ENCODE data around the gene CCIN.
A peak's percentile ranks its signal among the peaks of the same experiment; 100 is the strongest.

The CCIN gene

GRCh38 chr9:36193023-36193422 lies 23.8 kb downstream of the CCIN start:
- H3K27me3 ChIP-seq (replicated peaks; ENCODE audit: control insufficient read depth, insufficient read depth, low read length), result no peaks in the 10 kb centered on the region
- peaks cover 15% of the 10 kb centered on the region for H3K36me3 ChIP-seq (ENCODE audit: control insufficient read depth, insufficient read depth, low read length, severe bottlenecking)
- peaks cover 37% of the 10 kb centered on the region for H3K4me1 ChIP-seq (ENCODE audit: control insufficient read depth, insufficient read depth, low read length)
- H3K9me3 ChIP-seq (ENCODE audit: control insufficient read depth, low read length), result no peaks in the 10 kb centered on the region
- H3K4me3 ChIP-seq (ENCODE audit: low read length), result peak overlapping the region; percentile 91
- peak overlapping the region; percentile 34 for H3K9ac ChIP-seq (ENCODE audit: low read length)
- DNase-seq (ENCODE audit: low read depth), result peak; percentile 22

DNA sequence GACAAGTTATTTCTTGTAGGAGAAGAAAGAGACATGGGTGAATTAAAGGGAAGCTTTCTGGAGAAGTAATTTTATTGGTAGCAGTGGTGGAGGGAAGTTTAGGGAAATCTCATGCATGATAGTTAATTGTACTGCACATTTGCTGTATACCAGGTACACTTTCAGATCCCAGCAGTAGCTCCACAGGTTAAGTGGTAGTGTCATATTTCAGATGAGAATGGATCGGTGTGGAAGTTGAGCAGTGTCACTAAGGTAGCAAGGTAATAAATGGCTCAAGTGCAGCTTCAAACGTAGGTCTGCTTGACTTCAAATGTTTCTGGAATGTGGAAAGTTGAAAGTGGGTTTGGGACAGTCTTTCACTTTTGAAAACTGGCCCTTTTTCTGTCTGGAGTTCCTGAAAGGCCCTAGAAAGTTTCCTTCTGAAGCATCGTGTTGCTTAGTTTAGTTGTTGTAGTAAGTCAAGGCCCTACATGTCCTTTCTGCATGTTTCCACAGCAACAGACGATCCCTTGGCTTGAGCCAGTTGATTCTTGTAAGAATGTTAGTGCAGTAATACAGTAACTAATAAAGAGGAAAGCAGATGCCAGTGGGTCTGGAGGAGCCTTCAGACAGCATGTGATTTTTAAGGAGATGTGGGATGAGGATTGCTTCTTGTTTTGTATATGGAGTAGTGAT lies 25.3 kb downstream of the CCIN start:
- Histone ChIP-seq H3K27me3 (replicated peaks; ENCODE audit: control insufficient read depth, insufficient read depth, low read length) (no peaks in the 10 kb centered on the region), H3K4me3 (ENCODE audit: low read length) (peak overlapping the region; percentile 52), H3K9me3 (ENCODE audit: control insufficient read depth, low read length) (no peaks in the 10 kb centered on the region), H3K36me3 (ENCODE audit: control insufficient read depth, insufficient read depth, low read length, severe bottlenecking) (peaks cover 28% of the 10 kb centered on the region), H3K9ac (ENCODE audit: low read length) (peak overlapping the region; percentile 0), H3K4me1 (ENCODE audit: control insufficient read depth, insufficient read depth, low read length) (peaks cover 37% of the 10 kb centered on the region)
- DNase-seq (ENCODE audit: low read depth), result peak; percentile 19

GRCh38 chr9:36204906-36205547 lies 35.8 kb downstream of the CCIN start:
- H3K36me3 ChIP-seq (ENCODE audit: control insufficient read depth, insufficient read depth, low read length, severe bottlenecking), result peaks cover 98% of the 10 kb centered on the region
- peaks cover 28% of the 10 kb centered on the region for H3K4me1 ChIP-seq (ENCODE audit: control insufficient read depth, insufficient read depth, low read length)
- DNase-seq (ENCODE audit: low read depth), result no peak
- no peak overlapping the region for H3K4me3 ChIP-seq (ENCODE audit: low read length)
- H3K9ac ChIP-seq (ENCODE audit: low read length), result no peak overlapping the region
- H3K27me3 ChIP-seq (replicated peaks; ENCODE audit: control insufficient read depth, insufficient read depth, low read length), result no peaks in the 10 kb centered on the region
- H3K9me3 ChIP-seq (ENCODE audit: control insufficient read depth, low read length), result no peaks in the 10 kb centered on the region

DNA sequence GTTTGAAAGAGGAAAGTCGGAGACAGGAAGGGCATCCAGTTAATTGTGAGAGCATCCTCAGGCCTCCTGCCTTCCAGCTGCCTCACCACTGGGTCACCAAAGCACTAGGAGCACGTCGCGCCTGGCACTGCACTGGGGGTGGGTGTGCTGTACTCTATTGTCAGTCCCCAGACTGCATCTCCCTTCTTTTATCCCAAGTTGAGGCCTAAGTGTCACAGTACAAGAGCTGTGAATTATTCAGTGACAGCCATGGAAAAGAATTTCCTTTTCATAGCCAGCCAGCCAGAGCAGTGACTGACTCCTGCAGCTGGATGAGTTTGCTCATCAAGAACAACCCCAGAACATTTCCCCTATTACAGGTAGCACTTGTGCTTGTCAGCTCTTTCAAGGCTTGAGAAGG lies 37.8 kb downstream of the CCIN start:
- H3K36me3 ChIP-seq (ENCODE audit: control insufficient read depth, insufficient read depth, low read length, severe bottlenecking), result peaks cover 98% of the 10 kb centered on the region
- peaks cover 40% of the 10 kb centered on the region for H3K4me1 ChIP-seq (ENCODE audit: control insufficient read depth, insufficient read depth, low read length)
- no peaks in the 10 kb centered on the region for H3K9me3 ChIP-seq (ENCODE audit: control insufficient read depth, low read length)
- H3K4me3 ChIP-seq (ENCODE audit: low read length), result no peak overlapping the region
- H3K27me3 ChIP-seq (replicated peaks; ENCODE audit: control insufficient read depth, insufficient read depth, low read length), result no peaks in the 10 kb centered on the region
- H3K9ac ChIP-seq (ENCODE audit: low read length), result no peak overlapping the region
- peak; percentile 40 for DNase-seq (ENCODE audit: low read depth)

DNA sequence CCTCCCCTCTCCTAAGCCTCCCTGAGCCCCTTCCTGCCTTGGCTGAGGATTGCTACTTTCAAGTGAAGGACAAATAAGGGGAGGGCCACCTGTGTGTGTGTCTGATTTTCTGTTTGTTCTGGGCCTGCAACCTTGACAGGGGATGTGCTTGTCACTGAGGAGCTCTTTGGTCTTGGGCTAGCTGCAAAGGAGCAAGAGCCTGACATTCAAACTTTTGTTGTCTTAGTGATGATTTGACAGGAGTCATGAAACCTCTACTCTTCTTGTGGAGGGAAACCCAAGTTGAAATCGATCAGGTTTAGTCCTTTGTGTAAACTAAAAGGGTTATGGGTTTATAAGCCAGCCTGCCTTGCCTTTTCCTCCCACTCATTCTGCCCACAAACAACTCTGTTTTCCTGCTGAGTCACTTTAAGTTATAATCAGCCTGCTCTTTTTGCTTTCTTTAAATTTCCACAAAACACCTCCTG lies 38.4 kb downstream of the CCIN start:
- Histone ChIP-seq H3K4me1 (ENCODE audit: control insufficient read depth, insufficient read depth, low read length) (peaks cover 42% of the 10 kb centered on the region), H3K36me3 (ENCODE audit: control insufficient read depth, insufficient read depth, low read length, severe bottlenecking) (peaks cover 98% of the 10 kb centered on the region), H3K9me3 (ENCODE audit: control insufficient read depth, low read length) (no peaks in the 10 kb centered on the region), H3K27me3 (replicated peaks; ENCODE audit: control insufficient read depth, insufficient read depth, low read length) (no peaks in the 10 kb centered on the region), H3K9ac (ENCODE audit: low read length) (peak overlapping the region; percentile 56), H3K4me3 (ENCODE audit: low read length) (no peak overlapping the region)
- DNase-seq (ENCODE audit: low read depth), result peak; percentile 53

- Histone ChIP-seq H3K4me3 (ENCODE audit: low read length) (no peak overlapping the region), H3K9me3 (ENCODE audit: control insufficient read depth, low read length) (no peaks in the 10 kb centered on the region), H3K36me3 (ENCODE audit: control insufficient read depth, insufficient read depth, low read length, severe bottlenecking) (peaks cover 98% of the 10 kb centered on the region), H3K4me1 (ENCODE audit: control insufficient read depth, insufficient read depth, low read length) (peaks cover 51% of the 10 kb centered on the region), H3K9ac (ENCODE audit: low read length) (peak overlapping the region; percentile 56), H3K27me3 (replicated peaks; ENCODE audit: control insufficient read depth, insufficient read depth, low read length) (no peaks in the 10 kb centered on the region)
- no peak for DNase-seq (ENCODE audit: low read depth)
Measured at GRCh38 chr9:36208521-36209253, 39.5 kb downstream of the CCIN start.

- H3K4me3 ChIP-seq (ENCODE audit: low read length), result no peak overlapping the region
- DNase-seq (ENCODE audit: low read depth), result no peak
- H3K27me3 ChIP-seq (replicated peaks; ENCODE audit: control insufficient read depth, insufficient read depth, low read length), result no peaks in the 10 kb centered on the region
- no peaks in the 10 kb centered on the region for H3K9me3 ChIP-seq (ENCODE audit: control insufficient read depth, low read length)
- peaks cover 72% of the 10 kb centered on the region for H3K4me1 ChIP-seq (ENCODE audit: control insufficient read depth, insufficient read depth, low read length)
- peaks cover 89% of the 10 kb centered on the region for H3K36me3 ChIP-seq (ENCODE audit: control insufficient read depth, insufficient read depth, low read length, severe bottlenecking)
- H3K9ac ChIP-seq (ENCODE audit: low read length), result no peak overlapping the region
Measured at GRCh38 chr9:36210722-36211121, 41.5 kb downstream of the CCIN start.

- DNase-seq (ENCODE audit: low read depth), result no peak
- H3K4me3 ChIP-seq (ENCODE audit: low read length), result no peak overlapping the region
- no peak overlapping the region for H3K9ac ChIP-seq (ENCODE audit: low read length)
- no peaks in the 10 kb centered on the region for H3K27me3 ChIP-seq (replicated peaks; ENCODE audit: control insufficient read depth, insufficient read depth, low read length)
- H3K9me3 ChIP-seq (ENCODE audit: control insufficient read depth, low read length), result no peaks in the 10 kb centered on the region
- H3K4me1 ChIP-seq (ENCODE audit: control insufficient read depth, insufficient read depth, low read length), result peaks cover 72% of the 10 kb centered on the region
- peaks cover 86% of the 10 kb centered on the region for H3K36me3 ChIP-seq (ENCODE audit: control insufficient read depth, insufficient read depth, low read length, severe bottlenecking)
Measured at GRCh38 chr9:36211510-36211909, 42.3 kb downstream of the CCIN start.

DNA sequence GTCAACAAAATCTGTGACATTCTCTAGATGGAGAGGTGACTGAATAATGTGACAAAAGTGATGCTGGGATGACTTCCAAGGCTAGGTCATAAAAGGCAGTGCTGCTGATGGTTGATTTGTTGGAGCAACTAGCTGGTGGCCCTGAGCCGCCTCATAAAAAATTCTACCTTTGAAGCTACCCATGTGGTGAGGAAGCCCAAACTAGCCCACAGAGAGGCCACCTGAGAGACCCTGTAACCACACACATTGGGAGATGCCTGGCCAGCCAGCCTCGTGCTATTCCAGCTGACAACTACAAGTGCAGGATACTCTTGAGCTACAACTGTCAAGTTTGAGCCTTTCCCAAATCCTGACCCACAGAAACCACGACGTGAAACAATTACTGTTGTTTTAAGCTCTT lies 44.2 kb downstream of the CCIN start:
- H3K27me3 ChIP-seq (replicated peaks; ENCODE audit: control insufficient read depth, insufficient read depth, low read length), result no peaks in the 10 kb centered on the region
- peaks cover 84% of the 10 kb centered on the region for H3K36me3 ChIP-seq (ENCODE audit: control insufficient read depth, insufficient read depth, low read length, severe bottlenecking)
- no peak overlapping the region for H3K4me3 ChIP-seq (ENCODE audit: low read length)
- H3K9ac ChIP-seq (ENCODE audit: low read length), result no peak overlapping the region
- no peak for DNase-seq (ENCODE audit: low read depth)
- no peaks in the 10 kb centered on the region for H3K9me3 ChIP-seq (ENCODE audit: control insufficient read depth, low read length)
- H3K4me1 ChIP-seq (ENCODE audit: control insufficient read depth, insufficient read depth, low read length), result peaks cover 56% of the 10 kb centered on the region

- H3K4me3 ChIP-seq (ENCODE audit: low read length), result no peak overlapping the region
- H3K9me3 ChIP-seq (ENCODE audit: control insufficient read depth, low read length), result no peaks in the 10 kb centered on the region
- no peaks in the 10 kb centered on the region for H3K27me3 ChIP-seq (replicated peaks; ENCODE audit: control insufficient read depth, insufficient read depth, low read length)
- no peak overlapping the region for H3K9ac ChIP-seq (ENCODE audit: low read length)
- no peak for DNase-seq (ENCODE audit: low read depth)
- peaks cover 50% of the 10 kb centered on the region for H3K4me1 ChIP-seq (ENCODE audit: control insufficient read depth, insufficient read depth, low read length)
- H3K36me3 ChIP-seq (ENCODE audit: control insufficient read depth, insufficient read depth, low read length, severe bottlenecking), result peaks cover 84% of the 10 kb centered on the region
Measured at GRCh38 chr9:36213989-36214388, 44.8 kb downstream of the CCIN start.

DNA sequence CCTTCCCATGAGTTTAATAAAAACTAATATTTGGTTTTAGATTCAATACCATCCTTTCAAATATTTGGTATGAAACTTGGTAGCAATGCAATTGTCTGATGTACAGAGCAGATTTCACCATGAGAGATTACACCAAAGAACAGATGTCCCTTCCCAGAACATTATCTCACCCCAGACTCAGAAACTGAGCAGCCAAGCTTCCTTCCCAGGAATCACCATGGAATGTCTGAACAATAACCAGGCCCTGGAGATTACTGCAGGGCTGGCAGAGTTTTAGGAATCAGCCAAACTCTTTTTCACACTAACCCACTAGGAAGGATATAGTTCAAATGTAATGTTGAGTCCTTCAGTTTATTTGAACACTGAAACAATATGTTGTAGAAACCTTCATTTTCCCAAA lies 45.4 kb downstream of the CCIN start:
- peak; percentile 51 for DNase-seq (ENCODE audit: low read depth)
- Histone ChIP-seq H3K9ac (ENCODE audit: low read length) (no peak overlapping the region), H3K27me3 (replicated peaks; ENCODE audit: control insufficient read depth, insufficient read depth, low read length) (no peaks in the 10 kb centered on the region), H3K4me1 (ENCODE audit: control insufficient read depth, insufficient read depth, low read length) (peaks cover 48% of the 10 kb centered on the region), H3K9me3 (ENCODE audit: control insufficient read depth, low read length) (no peaks in the 10 kb centered on the region), H3K36me3 (ENCODE audit: control insufficient read depth, insufficient read depth, low read length, severe bottlenecking) (peaks cover 84% of the 10 kb centered on the region), H3K4me3 (ENCODE audit: low read length) (no peak overlapping the region)

Measured in adipocyte (in vitro differentiated cells).